DLD1 (cell line): ENCODE results near the gene TMEFF1.
"Not testable (repeated sequence)": the region's sequence is repeated elsewhere in the genome, so short reads cannot be mapped to it uniquely, and the experiment has no call there.

ENCODE experiments used
- in situ Hi-C: cut with HindIII; loops from 2 replicates; pipeline ENCODE4 v1.10.0; 2017; ENCODE audit warnings: low sequenced_read_pairs

TMEFF1 gene

DNA sequence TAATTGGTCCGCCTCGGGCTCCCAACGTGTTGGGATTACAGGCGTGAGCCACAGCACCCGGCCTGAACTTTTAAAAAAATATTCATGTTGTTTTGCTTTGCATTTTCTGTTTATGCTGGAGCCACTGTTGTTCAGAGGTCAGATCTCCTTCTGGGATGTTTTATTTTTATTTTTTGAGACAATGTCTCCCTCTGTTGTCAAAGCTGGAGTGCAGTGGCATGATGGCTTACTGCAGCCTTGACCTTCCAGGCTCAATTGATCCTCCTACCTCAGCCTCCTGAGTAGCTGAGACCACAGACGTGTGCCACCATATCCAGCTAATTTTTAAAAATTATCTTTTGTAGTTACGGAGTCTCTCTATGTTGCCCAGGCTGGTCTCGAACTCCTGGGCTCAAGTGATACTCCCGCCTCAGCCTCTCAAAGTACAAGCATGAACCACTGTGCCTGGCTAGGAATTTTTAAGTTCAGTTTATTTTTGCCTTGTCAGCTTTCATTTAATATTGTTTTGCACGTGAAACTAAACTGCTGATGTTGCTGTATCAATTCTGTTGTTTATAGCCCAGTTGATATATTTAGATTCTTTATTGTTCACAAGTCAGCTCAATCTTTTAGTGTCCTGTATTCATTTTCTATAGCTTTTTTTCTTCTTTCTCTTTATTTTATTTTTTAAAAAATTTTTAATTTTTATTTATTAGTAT, 13.7 kb downstream of the TMEFF1 start:
- in situ Hi-C loops = no loop called here

DNA sequence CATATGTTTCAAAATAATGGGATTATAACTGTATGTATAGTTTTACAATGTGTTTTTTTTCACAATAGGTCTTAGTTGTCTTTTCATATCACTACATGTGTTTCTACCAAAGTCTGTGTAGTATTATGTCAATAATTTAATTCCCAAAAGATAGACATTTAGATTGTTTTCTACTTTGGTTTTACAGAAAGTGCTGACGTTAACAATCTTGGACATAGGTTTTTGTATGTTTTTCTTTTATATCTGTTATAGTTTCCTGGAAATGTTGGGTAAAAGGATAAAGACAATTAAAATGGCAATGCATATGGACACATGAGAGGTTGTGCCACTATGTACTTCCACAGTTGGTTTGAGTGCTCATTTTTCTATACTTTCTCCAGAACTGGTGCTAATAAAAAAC, 15.2 kb downstream of the TMEFF1 start:
- in situ Hi-C loops = no loop called here

DNA sequence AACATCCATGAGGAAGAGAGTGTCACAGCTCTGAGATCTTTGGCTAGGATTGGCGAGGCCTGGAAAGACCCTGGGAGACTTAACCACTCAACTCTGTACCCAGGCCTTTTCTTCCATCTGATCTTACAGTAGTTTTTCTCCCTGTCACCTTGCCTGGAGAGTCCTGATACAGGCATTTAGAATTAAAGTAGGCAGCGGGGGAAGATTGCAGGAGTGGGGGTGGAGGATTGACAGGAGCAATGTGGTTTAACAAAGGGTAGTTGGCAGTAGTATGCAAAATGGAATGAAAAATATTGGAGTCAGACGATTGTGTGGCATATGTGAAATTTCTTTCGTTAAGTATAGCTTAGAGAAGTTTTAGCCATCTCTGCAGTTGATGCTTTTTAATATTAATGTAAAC, 16.9 kb downstream of the TMEFF1 start:
- in situ Hi-C loops = no loop called here

DNA sequence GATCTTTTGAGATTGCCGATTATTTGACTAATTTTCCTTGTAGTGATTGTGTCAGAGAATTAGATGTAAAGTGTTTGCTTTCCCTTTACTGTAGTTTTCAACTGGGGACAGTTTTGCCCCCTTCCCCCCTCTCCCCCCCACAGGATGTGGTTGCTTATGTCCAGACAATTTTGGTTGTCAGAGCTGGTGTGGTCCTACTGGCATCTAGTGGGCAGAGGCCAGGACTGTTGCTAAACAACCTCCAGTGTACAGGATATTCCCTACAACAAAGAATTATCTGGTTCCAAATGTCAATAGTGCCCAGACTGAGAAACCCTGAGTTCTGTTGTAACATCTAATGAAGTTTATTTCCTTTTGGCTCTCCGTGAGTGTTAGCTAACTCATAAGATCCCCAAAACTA, 20.0 kb downstream of the TMEFF1 start:
- in situ Hi-C loops = no loop called here

DNA sequence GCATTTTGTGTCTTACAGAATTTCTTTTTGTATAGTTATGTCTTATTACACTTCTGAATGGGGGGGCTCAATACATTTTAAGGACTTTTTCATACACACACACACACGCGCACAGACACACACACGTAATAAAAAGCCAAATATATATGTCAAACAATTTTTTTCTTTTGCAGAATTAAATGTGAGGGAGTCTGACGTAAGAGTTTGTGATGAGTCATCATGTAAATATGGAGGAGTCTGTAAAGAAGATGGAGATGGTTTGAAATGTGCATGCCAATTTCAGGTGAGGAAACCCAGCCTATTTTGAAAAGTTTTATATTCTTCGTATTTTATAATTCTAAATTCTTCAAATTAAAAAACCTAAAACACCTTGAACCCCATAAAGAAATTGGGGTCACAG, 25.6 kb downstream of the TMEFF1 start:
- in situ Hi-C loops = no loop called here

DNA sequence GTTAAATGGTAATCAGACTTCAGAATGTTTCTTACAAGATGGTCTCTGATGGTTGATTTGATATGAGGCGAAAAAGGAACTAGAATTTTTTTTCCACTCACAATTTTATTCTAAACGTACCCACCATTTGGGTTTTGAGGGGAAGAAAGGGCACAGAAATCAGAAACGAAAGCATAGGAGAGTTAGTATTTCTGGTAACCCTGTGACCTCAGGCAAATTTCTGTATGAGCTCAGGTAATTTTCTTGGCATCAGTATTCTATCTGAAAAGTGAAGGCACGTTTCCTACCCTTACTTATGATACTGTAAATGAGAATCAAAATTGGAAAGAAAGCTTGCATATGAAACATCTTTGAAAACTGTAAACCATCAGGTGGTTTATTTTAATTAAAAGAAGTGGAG, 26.5 kb downstream of the TMEFF1 start:
- in situ Hi-C loops = no loop called here

DNA sequence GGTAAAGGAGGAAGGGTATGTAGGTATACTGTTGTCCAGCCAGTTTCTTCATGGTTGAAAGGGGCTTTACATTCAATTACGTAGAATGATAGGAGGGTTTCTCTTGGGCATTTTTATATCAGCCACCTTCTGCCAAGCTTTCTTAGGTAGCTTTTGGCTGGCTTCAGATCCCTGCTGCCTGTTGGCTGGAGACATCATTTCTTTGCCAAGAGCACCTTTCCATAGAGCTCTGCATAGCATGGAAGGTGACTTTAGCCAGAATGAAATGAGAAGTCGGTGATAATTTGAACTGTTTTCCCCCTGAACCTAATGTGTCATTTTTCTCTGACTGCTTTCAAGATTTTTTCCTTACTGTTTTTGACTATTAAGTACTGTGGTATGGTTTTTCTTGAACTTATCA, 26.9 kb downstream of the TMEFF1 start:
- in situ Hi-C loops = no loop called here

DNA sequence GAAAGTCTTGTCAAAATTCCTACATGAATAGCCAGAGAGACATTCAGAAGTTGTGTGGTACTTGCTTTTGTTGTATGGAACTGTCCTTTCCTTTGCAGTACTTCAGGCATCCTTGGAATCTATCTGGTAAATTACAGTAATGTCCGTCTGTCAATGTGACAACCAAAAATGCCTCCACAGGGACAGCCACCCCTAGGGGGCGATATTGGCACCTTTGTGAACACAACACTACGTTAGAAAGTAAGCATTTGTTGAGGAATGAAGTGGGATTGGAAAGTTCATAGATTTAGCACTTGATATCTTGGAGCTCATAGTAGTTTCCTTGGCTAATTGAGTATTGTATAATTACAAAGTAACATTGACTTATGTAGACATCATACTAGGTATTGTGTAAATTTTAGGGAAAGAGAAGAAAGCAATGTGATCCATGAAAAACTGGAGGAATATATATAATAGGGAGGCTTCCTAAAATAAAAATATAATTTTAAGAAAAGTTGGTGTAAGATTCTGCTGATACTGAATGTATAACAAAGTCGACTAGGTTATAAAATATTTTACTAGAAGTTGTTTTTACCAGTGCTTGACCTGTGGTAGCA, 32.7 kb downstream of the TMEFF1 start:
- in situ Hi-C loops = no loop called here

GRCh38 chr9:100507350-100507749, 34.4 kb downstream of the TMEFF1 start:
- in situ Hi-C loops = not testable (repeated sequence)

DNA sequence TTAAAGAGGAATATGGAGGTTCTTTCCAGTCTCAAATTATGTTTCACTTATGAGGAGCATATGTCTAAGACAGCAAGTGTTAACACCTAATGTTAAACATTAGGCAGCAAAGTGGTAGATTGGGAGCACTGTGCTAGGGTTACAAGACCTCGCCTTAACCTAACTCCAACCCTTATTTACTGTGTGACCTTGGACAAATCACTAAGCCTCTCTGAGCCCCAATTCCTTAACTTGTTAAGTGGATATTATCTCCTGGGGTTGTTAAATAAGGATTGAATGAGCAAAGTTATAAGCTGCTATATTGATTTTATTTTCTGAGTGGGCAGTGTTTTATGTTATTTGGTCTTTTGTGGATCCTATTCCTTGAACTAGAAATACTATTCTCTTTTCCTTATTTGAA, 38.3 kb downstream of the TMEFF1 start:
- in situ Hi-C loops = no loop called here

GRCh38 chr9:100515578-100516494, 42.9 kb downstream of the TMEFF1 start:
- in situ Hi-C loops = no loop called here

- in situ Hi-C loops = no loop called here
Measured at GRCh38 chr9:100521282-100521681, 48.3 kb downstream of the TMEFF1 start.

- in situ Hi-C loops = no loop called here
Measured at GRCh38 chr9:100525563-100525962, 52.6 kb downstream of the TMEFF1 start.

DNA sequence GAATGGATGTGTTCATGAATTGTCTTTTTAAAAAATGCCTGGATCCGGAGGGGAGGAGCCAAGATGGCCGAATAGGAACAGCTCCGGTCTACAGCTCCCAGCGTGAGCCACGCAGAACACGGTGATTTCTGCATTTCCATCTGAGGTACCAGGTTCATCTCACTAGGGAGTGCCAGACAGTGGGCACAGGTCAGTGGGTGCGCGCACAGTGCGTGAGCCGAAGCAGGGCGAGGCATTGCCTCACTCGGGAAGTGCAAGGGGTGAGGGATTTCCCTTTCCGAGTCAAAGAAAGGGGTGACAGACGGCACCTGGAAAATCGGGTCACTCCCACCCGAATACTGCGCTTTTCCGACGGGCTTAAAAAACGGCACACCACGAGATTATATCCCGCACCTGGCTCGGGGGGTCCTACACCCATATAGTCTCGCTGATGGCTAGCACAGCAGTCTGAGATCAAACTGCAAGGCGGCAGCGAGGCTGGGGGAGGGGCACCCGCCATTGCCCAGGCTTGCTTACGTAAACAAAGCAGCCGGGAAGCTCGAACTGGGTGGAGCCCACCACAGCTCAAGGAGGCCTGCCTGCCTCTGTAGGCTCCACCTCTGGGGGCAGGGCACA, 54.3 kb downstream of the TMEFF1 start:
- in situ Hi-C loops = not testable (repeated sequence)

- in situ Hi-C loops = no loop called here
Measured at GRCh38 chr9:100534401-100534800, 61.5 kb downstream of the TMEFF1 start.

DNA sequence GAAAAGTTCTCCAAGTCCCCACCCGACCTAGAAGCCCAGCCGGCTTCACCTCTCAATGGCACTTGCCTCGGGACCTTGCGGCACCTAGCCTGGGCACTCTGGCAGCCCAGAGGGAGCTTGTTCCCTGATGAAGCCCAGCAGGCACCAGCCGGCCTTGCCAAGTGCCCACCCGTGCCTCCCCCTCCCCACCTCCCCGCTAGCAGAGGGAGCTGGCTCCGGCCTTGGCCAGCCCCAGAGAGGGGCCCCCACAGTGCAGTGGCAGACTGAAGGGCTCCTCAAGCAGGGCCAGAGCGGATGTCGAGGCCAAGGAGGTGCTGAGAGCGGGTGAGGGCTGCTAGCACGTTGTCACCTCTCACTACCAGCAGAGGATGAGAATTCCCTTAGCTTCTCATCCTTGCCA, 67.4 kb downstream of the TMEFF1 start:
- in situ Hi-C loops = no loop called here

DNA sequence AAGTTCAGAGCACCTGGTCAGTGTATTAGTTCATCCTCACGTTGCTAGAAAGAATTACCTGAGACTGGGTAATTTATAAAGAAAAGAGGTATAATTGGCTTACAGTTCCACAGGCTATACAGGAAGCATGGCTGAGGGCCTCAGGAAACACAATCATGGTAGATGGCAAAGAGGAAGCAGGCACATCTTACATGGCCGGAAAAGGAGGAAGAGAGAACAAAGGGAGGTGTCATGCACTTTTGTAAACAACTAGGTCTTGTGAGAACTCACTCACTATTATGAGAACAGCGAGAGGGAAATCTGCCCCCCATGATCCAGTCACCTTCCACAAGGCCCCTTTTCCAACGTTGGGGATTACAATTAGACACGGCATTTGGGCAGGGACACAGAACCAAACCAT, 76.1 kb downstream of the TMEFF1 start:
- in situ Hi-C loops = no loop called here

DNA sequence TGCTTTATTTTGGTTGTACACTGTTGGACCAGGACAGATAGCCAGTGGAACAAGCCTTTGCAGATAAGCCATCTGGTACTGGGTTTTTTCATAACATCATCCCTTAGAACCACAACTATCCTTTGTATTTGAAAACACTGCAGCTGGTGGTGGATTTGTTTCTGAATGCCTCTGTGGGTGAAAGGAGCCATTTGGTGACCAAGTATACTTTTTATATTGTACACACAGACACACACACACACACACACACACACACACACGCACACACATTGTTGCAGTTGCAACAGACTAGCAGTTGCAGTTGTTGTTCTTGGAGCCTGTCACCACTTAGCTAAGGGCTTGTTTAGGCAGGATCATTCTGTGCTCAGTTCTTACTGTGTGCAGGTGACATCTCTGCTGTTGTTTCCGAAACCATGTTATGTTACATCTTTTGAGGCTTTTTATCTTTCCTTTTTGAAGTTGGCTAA, 82.0 kb downstream of the TMEFF1 start:
- in situ Hi-C loops = no loop called here

- in situ Hi-C loops = no loop called here
Measured at GRCh38 chr9:100555471-100555870, 82.5 kb downstream of the TMEFF1 start.

DNA sequence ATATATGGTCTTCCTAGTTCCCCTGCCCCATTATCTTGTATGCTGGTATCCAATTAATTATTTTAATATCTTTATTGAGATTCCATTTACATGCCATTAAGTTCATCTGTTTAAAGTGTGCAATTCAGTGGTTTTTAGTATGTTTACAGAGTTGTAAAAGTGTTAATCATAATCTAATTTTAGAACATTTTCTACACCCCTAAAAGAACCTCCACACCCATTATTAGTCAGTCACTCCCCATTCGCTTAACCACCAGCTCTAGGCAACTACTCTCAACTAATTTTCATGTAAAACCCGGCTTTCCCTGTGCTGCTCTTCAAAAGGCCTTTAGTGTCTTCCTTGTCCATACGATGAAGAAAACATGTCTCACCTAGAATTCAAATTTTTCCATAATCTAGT, 84.1 kb downstream of the TMEFF1 start:
- in situ Hi-C loops = no loop called here

DNA sequence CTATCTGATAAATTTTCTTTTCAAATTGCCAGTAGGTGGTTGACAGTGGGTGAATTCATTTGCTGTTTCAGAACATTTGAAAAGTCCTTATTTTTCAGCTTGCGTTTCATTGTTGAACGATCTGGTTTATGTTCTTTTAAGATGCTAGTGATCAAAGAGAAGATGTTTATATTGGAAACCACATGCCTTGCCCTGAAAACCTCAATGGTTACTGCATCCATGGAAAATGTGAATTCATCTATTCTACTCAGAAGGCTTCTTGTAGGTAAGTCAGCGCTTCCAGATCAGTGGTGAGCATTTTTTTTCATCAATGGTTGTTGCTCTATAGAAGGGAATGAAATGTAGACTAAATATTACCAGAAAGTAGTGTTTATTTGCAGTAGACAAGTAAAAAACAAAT, 88.3 kb downstream of the TMEFF1 start:
- in situ Hi-C loops = no loop called here
